ENCODE measurements around the gene HPS5. TPM values are rescaled to one million over a fixed set of nuclear protein-coding genes. Genes with fewer than 3 reads are reported as not detected.

The HPS5 gene
- total RNA-seq, 1 experiment from 2014 or later = 39.2 TPM

DNA sequence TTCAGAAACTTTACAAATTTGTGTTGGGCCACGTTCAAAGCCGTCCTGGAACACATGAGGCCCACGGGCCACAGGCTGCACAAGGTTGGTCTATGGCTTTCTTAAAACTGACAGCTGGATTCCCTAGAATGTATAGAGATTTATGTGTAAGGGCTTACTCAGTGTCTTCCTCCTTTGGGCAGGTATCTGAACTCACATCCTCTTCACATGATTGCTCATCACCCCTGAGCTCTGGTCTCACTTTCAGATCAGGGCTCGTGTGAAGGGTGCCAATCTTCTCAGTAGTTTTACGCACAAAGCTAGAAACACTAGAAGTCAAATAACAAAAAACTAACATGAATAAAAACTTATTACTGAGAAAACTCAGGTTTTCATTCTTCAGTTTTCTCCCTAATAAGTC is 27.1 kb downstream of the HPS5 start:
- H3K4me1 ChIP-seq (replicated peaks; ENCODE audit: insufficient read depth) = no peaks in the 10 kb centered on the region
- H3K79me2 ChIP-seq (ENCODE audit: low read depth) = no peaks in the 10 kb centered on the region
- H3K9me2 ChIP-seq (ENCODE audit: insufficient read depth) = no peaks in the 10 kb centered on the region
- intact Hi-C loops (cut with micrococcal nuclease; ENCODE audit: unreplicated experiment) = loop anchor here (10.0 kb wide), 1 partner anchor 220 kb away; no protein-coding TSS in a partner anchor
- DNase-seq = no peak
- no peak overlapping the region for H3K4me3 ChIP-seq
- no peaks in the 10 kb centered on the region for H3K9me3 ChIP-seq (ENCODE audit: insufficient read depth, low read depth)
- H3K36me3 ChIP-seq (ENCODE audit: low read depth) = peaks cover 54% of the 10 kb centered on the region
- ChIA-PET CTCF (interaction anchor here (0.6 kb wide), 1 partner anchor 15 kb away, joined by 3 read pairs; no protein-coding TSS in a partner anchor), POLR2A (ENCODE audit: unreplicated experiment) (interaction anchor here (0.6 kb wide), 1 partner anchor 99 kb away, joined by 4 read pairs; the partner anchor contains the start of gene LDHA)
- no peaks in the 10 kb centered on the region for H4K20me1 ChIP-seq (ENCODE audit: insufficient read depth)
- no TSS peak for BruUV-seq (replicated peaks)
- no peak overlapping the region for H3K27ac ChIP-seq
- no peak overlapping the region for H3K4me2 ChIP-seq
- H2AFZ ChIP-seq = no peak overlapping the region
- no peaks in the 10 kb centered on the region for H3K27me3 ChIP-seq (ENCODE audit: insufficient read depth, low read depth)
- TF ChIP-seq EZH2 (IDR thresholded peaks at IDR 0.05; ENCODE audit: low read depth) = no peak
- TF ChIP-seq, protein P1, sequence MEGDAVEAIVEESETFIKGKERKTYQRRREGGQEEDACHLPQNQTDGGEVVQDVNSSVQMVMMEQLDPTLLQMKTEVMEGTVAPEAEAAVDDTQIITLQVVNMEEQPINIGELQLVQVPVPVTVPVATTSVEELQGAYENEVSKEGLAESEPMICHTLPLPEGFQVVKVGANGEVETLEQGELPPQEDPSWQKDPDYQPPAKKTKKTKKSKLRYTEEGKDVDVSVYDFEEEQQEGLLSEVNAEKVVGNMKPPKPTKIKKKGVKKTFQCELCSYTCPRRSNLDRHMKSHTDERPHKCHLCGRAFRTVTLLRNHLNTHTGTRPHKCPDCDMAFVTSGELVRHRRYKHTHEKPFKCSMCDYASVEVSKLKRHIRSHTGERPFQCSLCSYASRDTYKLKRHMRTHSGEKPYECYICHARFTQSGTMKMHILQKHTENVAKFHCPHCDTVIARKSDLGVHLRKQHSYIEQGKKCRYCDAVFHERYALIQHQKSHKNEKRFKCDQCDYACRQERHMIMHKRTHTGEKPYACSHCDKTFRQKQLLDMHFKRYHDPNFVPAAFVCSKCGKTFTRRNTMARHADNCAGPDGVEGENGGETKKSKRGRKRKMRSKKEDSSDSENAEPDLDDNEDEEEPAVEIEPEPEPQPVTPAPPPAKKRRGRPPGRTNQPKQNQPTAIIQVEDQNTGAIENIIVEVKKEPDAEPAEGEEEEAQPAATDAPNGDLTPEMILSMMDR (conservative IDR thresholded peaks at IDR 0.05) = no peak
- no peaks in the 10 kb centered on the region for H3F3A ChIP-seq (ENCODE audit: insufficient read depth, low read depth)

DNA sequence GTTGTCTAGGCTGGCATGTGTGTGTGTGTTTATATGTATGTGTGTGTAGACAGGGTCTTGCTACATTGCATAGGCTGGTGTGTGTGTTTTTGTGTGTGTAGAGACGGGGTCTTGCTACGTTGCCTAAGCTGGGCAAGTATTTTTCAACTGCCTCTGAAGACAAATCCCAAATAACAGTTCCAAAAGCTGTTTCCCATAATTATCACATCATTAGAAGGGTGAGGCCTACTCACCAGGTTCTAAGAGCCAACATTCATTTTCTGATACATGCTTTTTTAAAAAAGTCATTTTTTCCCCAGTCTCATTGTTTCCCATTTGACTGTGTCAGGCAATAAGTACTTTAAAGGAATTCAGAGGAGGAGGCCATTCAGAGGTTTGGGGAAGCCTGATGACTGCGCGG is 33.0 kb downstream of the HPS5 start:
- intact Hi-C loops (cut with micrococcal nuclease; ENCODE audit: unreplicated experiment) = no loop called here
- no peak for DNase-seq
- H3K27ac ChIP-seq = no peak overlapping the region
- ChIA-PET POLR2A (ENCODE audit: unreplicated experiment) (interaction anchor here (0.5 kb wide), 1 partner anchor 15 kb away, joined by 4 read pairs; no protein-coding TSS in a partner anchor), CTCF (no interaction called here)
- no peak overlapping the region for H2AFZ ChIP-seq
- BruUV-seq (replicated peaks) = no TSS peak
- no peak overlapping the region for H3K4me2 ChIP-seq
- H3K36me3 ChIP-seq (ENCODE audit: low read depth) = peaks cover 57% of the 10 kb centered on the region
- H3K4me1 ChIP-seq (replicated peaks; ENCODE audit: insufficient read depth) = no peaks in the 10 kb centered on the region
- no peaks in the 10 kb centered on the region for H3K27me3 ChIP-seq (ENCODE audit: insufficient read depth, low read depth)
- H3K79me2 ChIP-seq (ENCODE audit: low read depth) = no peaks in the 10 kb centered on the region
- H3K9me2 ChIP-seq (ENCODE audit: insufficient read depth) = no peaks in the 10 kb centered on the region
- no peak overlapping the region for H3K4me3 ChIP-seq
- H3K9me3 ChIP-seq (ENCODE audit: insufficient read depth, low read depth) = no peaks in the 10 kb centered on the region
- TF ChIP-seq EZH2 (IDR thresholded peaks at IDR 0.05; ENCODE audit: low read depth) = no peak
- TF ChIP-seq, protein P1 (conservative IDR thresholded peaks at IDR 0.05) = no peak
- no peaks in the 10 kb centered on the region for H4K20me1 ChIP-seq (ENCODE audit: insufficient read depth)
- no peaks in the 10 kb centered on the region for H3F3A ChIP-seq (ENCODE audit: insufficient read depth, low read depth)

DNA sequence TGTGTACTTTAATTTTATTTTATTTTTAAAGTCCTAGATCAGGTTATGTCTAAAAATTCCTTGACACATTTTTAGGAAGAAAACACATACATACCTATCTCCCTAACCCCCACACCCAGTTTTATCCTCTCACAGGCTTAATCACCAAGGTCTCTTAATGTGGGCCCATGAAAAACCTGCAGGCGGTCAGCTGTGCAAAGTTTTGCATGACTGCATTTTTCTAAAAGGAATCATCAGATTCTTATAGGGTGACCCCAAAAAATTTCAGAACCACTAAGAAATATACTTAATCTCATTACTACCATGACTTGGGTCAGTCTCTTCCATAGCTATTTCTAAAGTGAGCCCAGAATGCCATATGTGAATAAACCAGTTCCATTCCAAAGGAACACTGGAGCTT is 36.1 kb downstream of the HPS5 start:
- H3K36me3 ChIP-seq (ENCODE audit: low read depth) = peaks cover 42% of the 10 kb centered on the region
- H3K9me2 ChIP-seq (ENCODE audit: insufficient read depth) = no peaks in the 10 kb centered on the region
- H3K9me3 ChIP-seq (ENCODE audit: insufficient read depth, low read depth) = no peaks in the 10 kb centered on the region
- H3K4me2 ChIP-seq = no peak overlapping the region
- H2AFZ ChIP-seq = no peak overlapping the region
- DNase-seq = no peak
- no TSS peak for BruUV-seq (replicated peaks)
- ChIA-PET POLR2A (ENCODE audit: unreplicated experiment) (no interaction called here), CTCF (no interaction called here)
- no peaks in the 10 kb centered on the region for H3K4me1 ChIP-seq (replicated peaks; ENCODE audit: insufficient read depth)
- no peak overlapping the region for H3K27ac ChIP-seq
- H3K27me3 ChIP-seq (ENCODE audit: insufficient read depth, low read depth) = no peaks in the 10 kb centered on the region
- H3F3A ChIP-seq (ENCODE audit: insufficient read depth, low read depth) = peaks cover 1% of the 10 kb centered on the region; the same call in 1 of the 2 replicates
- intact Hi-C loops (cut with micrococcal nuclease; ENCODE audit: unreplicated experiment) = no loop called here
- H3K79me2 ChIP-seq (ENCODE audit: low read depth) = no peaks in the 10 kb centered on the region
- no peak overlapping the region for H3K4me3 ChIP-seq
- H4K20me1 ChIP-seq (ENCODE audit: insufficient read depth) = no peaks in the 10 kb centered on the region
- TF ChIP-seq EZH2 (IDR thresholded peaks at IDR 0.05; ENCODE audit: low read depth) = no peak
- TF ChIP-seq, protein P1 (conservative IDR thresholded peaks at IDR 0.05) = no peak

All from PC-9 (cell line).